Measurements from ENCODE around the gene CYP19A1. TPM values are rescaled to one million over a fixed set of nuclear protein-coding genes. Genes with fewer than 3 reads are reported as not detected.

CYP19A1 gene
- total and polyA plus RNA-seq, 7 experiments from 2014 or later: 0.48 to 1.4 TPM; not detected in 5

GRCh38 chr15:51371266-51371665 lies 32.9 kb upstream of the CYP19A1 start:
- Histone ChIP-seq H3K27me3 (ENCODE audit: control insufficient read depth in 2 of 2, insufficient read depth in 2 of 2, low read length in 2 of 2) (no peaks in the 10 kb centered on the region), H3K4me1 (ENCODE audit: control insufficient read depth in 2 of 2, insufficient read depth in 2 of 2, low read length in 2 of 2) (no peaks in the 10 kb centered on the region), H3K36me3 (ENCODE audit: control insufficient read depth in 2 of 3, insufficient read depth in 3 of 3, low read length in 3 of 3) (no peaks in the 10 kb centered on the region), H3K9me3 (ENCODE audit: control insufficient read depth in 2 of 3, low read length in 3 of 3) (no peaks in the 10 kb centered on the region), H3K4me3 (ENCODE audit: low read length) (no peak overlapping the region), H3K27ac (ENCODE audit: low read depth, low read length) (no peak overlapping the region)
- no peaks in the 10 kb centered on the region for H3K4me1 Mint-ChIP-seq
- intact Hi-C loops (cut with micrococcal nuclease): no loop called here
- POLR2A ChIA-PET: no interaction called here
- ATAC-seq (no peak), DNase-seq (no peak)
- H3K36me3 Mint-ChIP-seq: no peaks in the 10 kb centered on the region
- no peaks in the 10 kb centered on the region for H3K27me3 Mint-ChIP-seq
- CTCF ChIA-PET: no interaction called here
- H3K9me3 Mint-ChIP-seq: no peaks in the 10 kb centered on the region
- H3K27ac Mint-ChIP-seq: no peak overlapping the region
- no peak overlapping the region for H3K4me3 Mint-ChIP-seq

GRCh38 chr15:51369451-51369761 lies 31.0 kb upstream of the CYP19A1 start:
- no peak overlapping the region for H3K4me3 ChIP-seq (ENCODE audit: low read length)
- H3K27ac Mint-ChIP-seq: no peak overlapping the region
- no peaks in the 10 kb centered on the region for H3K36me3 ChIP-seq (ENCODE audit: control insufficient read depth in 2 of 3, insufficient read depth in 3 of 3, low read length in 3 of 3)
- peaks cover 0 to 9% (median 7%) of the 10 kb centered on the region in 5 donors for H3K27me3 Mint-ChIP-seq
- DNase-seq (no peak), ATAC-seq (no peak)
- H3K27me3 ChIP-seq (ENCODE audit: control insufficient read depth in 2 of 2, insufficient read depth in 2 of 2, low read length in 2 of 2): no peaks in the 10 kb centered on the region
- no peak overlapping the region for H3K27ac ChIP-seq (ENCODE audit: low read depth, low read length)
- H3K4me1 ChIP-seq (ENCODE audit: control insufficient read depth in 2 of 2, insufficient read depth in 2 of 2, low read length in 2 of 2): no peaks in the 10 kb centered on the region
- no peaks in the 10 kb centered on the region for H3K9me3 Mint-ChIP-seq
- intact Hi-C loops (cut with micrococcal nuclease): no loop called here
- no peaks in the 10 kb centered on the region for H3K9me3 ChIP-seq (ENCODE audit: control insufficient read depth in 2 of 3, low read length in 3 of 3)
- no peaks in the 10 kb centered on the region for H3K4me1 Mint-ChIP-seq
- H3K36me3 Mint-ChIP-seq: no peaks in the 10 kb centered on the region
- POLR2A ChIA-PET: no interaction called here
- CTCF ChIA-PET: no interaction called here
- no peak overlapping the region for H3K4me3 Mint-ChIP-seq

GRCh38 chr15:51368751-51369450 lies 30.5 kb upstream of the CYP19A1 start:
- no peaks in the 10 kb centered on the region for H3K9me3 ChIP-seq (ENCODE audit: control insufficient read depth in 2 of 3, low read length in 3 of 3)
- no peak overlapping the region for H3K4me3 Mint-ChIP-seq
- H3K9me3 Mint-ChIP-seq: no peaks in the 10 kb centered on the region
- H3K27ac ChIP-seq (ENCODE audit: low read depth, low read length): no peak overlapping the region
- H3K27me3 ChIP-seq (ENCODE audit: control insufficient read depth in 2 of 2, insufficient read depth in 2 of 2, low read length in 2 of 2): no peaks in the 10 kb centered on the region
- intact Hi-C loops (cut with micrococcal nuclease): no loop called here
- DNase-seq (no peak), ATAC-seq (no peak)
- H3K4me3 ChIP-seq (ENCODE audit: low read length): no peak overlapping the region
- H3K4me1 Mint-ChIP-seq: no peaks in the 10 kb centered on the region
- no peak overlapping the region for H3K27ac Mint-ChIP-seq
- H3K36me3 Mint-ChIP-seq: no peaks in the 10 kb centered on the region
- no peaks in the 10 kb centered on the region for H3K36me3 ChIP-seq (ENCODE audit: control insufficient read depth in 2 of 3, insufficient read depth in 3 of 3, low read length in 3 of 3)
- H3K4me1 ChIP-seq (ENCODE audit: control insufficient read depth in 2 of 2, insufficient read depth in 2 of 2, low read length in 2 of 2): no peaks in the 10 kb centered on the region
- POLR2A ChIA-PET: no interaction called here
- peaks cover 0 to 9% (median 7%) of the 10 kb centered on the region in 5 donors for H3K27me3 Mint-ChIP-seq
- CTCF ChIA-PET: no interaction called here

GRCh38 chr15:51368307-51368706 lies 29.9 kb upstream of the CYP19A1 start:
- ChIA-PET POLR2A (no interaction called here), CTCF (no interaction called here)

GRCh38 chr15:51367322-51367976 lies 29.1 kb upstream of the CYP19A1 start:
- Histone ChIP-seq H3K36me3 (ENCODE audit: control insufficient read depth in 2 of 3, insufficient read depth in 3 of 3, low read length in 3 of 3) (no peaks in the 10 kb centered on the region), H3K27ac (ENCODE audit: low read depth, low read length) (no peak overlapping the region), H3K4me3 (ENCODE audit: low read length) (no peak overlapping the region), H3K9me3 (ENCODE audit: control insufficient read depth in 2 of 3, low read length in 3 of 3) (no peaks in the 10 kb centered on the region), H3K27me3 (ENCODE audit: control insufficient read depth in 2 of 2, insufficient read depth in 2 of 2, low read length in 2 of 2) (no peaks in the 10 kb centered on the region), H3K4me1 (ENCODE audit: control insufficient read depth in 2 of 2, insufficient read depth in 2 of 2, low read length in 2 of 2) (no peaks in the 10 kb centered on the region)
- ChIA-PET POLR2A (no interaction called here), CTCF (no interaction called here)
- Mint-ChIP-seq H3K9me3 (no peaks in the 10 kb centered on the region), H3K27ac (no peak overlapping the region), H3K36me3 (no peaks in the 10 kb centered on the region), H3K27me3 (peaks cover 0 to 9% (median 7%) of the 10 kb centered on the region in 5 donors), H3K4me1 (no peaks in the 10 kb centered on the region), H3K4me3 (no peak overlapping the region)
- DNase-seq: no peak
- no peak for ATAC-seq
- intact Hi-C loops (cut with micrococcal nuclease): no loop called here

More at GRCh38 chr15:51368307-51368706, 29.9 kb upstream of the CYP19A1 start:
- ATAC-seq: no peak
- no peaks in the 10 kb centered on the region for H3K4me1 ChIP-seq (ENCODE audit: control insufficient read depth in 2 of 2, insufficient read depth in 2 of 2, low read length in 2 of 2)
- H3K4me1 Mint-ChIP-seq: no peaks in the 10 kb centered on the region
- H3K36me3 ChIP-seq (ENCODE audit: control insufficient read depth in 2 of 3, insufficient read depth in 3 of 3, low read length in 3 of 3): no peaks in the 10 kb centered on the region
- H3K27ac Mint-ChIP-seq: no peak overlapping the region
- H3K27ac ChIP-seq (ENCODE audit: low read depth, low read length): no peak overlapping the region
- intact Hi-C loops (cut with micrococcal nuclease): no loop called here
- DNase-seq: no peak
- H3K9me3 Mint-ChIP-seq: no peaks in the 10 kb centered on the region
- no peaks in the 10 kb centered on the region for H3K9me3 ChIP-seq (ENCODE audit: control insufficient read depth in 2 of 3, low read length in 3 of 3)
- H3K27me3 Mint-ChIP-seq: peaks cover 0 to 9% (median 7%) of the 10 kb centered on the region in 5 donors
- no peak overlapping the region for H3K4me3 Mint-ChIP-seq
- H3K36me3 Mint-ChIP-seq: no peaks in the 10 kb centered on the region
- H3K27me3 ChIP-seq (ENCODE audit: control insufficient read depth in 2 of 2, insufficient read depth in 2 of 2, low read length in 2 of 2): no peaks in the 10 kb centered on the region
- H3K4me3 ChIP-seq (ENCODE audit: low read length): no peak overlapping the region

- H3K36me3 ChIP-seq (ENCODE audit: control insufficient read depth in 2 of 3, insufficient read depth in 3 of 3, low read length in 3 of 3): no peaks in the 10 kb centered on the region
- POLR2A ChIA-PET: no interaction called here
- Mint-ChIP-seq H3K27ac (no peak overlapping the region), H3K9me3 (no peaks in the 10 kb centered on the region), H3K4me1 (no peaks in the 10 kb centered on the region), H3K36me3 (no peaks in the 10 kb centered on the region), H3K27me3 (peaks cover 0 to 9% (median 7%) of the 10 kb centered on the region in 5 donors), H3K4me3 (no peak overlapping the region)
- ATAC-seq: no peak
- no peaks in the 10 kb centered on the region for H3K9me3 ChIP-seq (ENCODE audit: control insufficient read depth in 2 of 3, low read length in 3 of 3)
- H3K27ac ChIP-seq (ENCODE audit: low read depth, low read length): no peak overlapping the region
- CTCF ChIA-PET: no interaction called here
- H3K4me3 ChIP-seq (ENCODE audit: low read length): no peak overlapping the region
- DNase-seq: no peak
- no peaks in the 10 kb centered on the region for H3K27me3 ChIP-seq (ENCODE audit: control insufficient read depth in 2 of 2, insufficient read depth in 2 of 2, low read length in 2 of 2)
- H3K4me1 ChIP-seq (ENCODE audit: control insufficient read depth in 2 of 2, insufficient read depth in 2 of 2, low read length in 2 of 2): no peaks in the 10 kb centered on the region
- intact Hi-C loops (cut with micrococcal nuclease): no loop called here
These were observed 28.5 kb upstream of the CYP19A1 start for GRCh38 chr15:51366920-51367319.

- no peaks in the 10 kb centered on the region for H3K9me3 Mint-ChIP-seq
- Histone ChIP-seq H3K4me3 (ENCODE audit: low read length) (no peak overlapping the region), H3K27ac (ENCODE audit: low read depth, low read length) (no peak overlapping the region), H3K36me3 (ENCODE audit: control insufficient read depth in 2 of 3, insufficient read depth in 3 of 3, low read length in 3 of 3) (no peaks in the 10 kb centered on the region), H3K9me3 (ENCODE audit: control insufficient read depth in 2 of 3, low read length in 3 of 3) (no peaks in the 10 kb centered on the region), H3K4me1 (ENCODE audit: control insufficient read depth in 2 of 2, insufficient read depth in 2 of 2, low read length in 2 of 2) (no peaks in the 10 kb centered on the region), H3K27me3 (ENCODE audit: control insufficient read depth in 2 of 2, insufficient read depth in 2 of 2, low read length in 2 of 2) (no peaks in the 10 kb centered on the region)
- ChIA-PET POLR2A (no interaction called here), CTCF (no interaction called here)
- H3K27ac Mint-ChIP-seq: no peak overlapping the region
- intact Hi-C loops (cut with micrococcal nuclease): no loop called here
- ATAC-seq (no peak), DNase-seq (no peak)
- H3K4me3 Mint-ChIP-seq: no peak overlapping the region
- H3K4me1 Mint-ChIP-seq: no peaks in the 10 kb centered on the region
- no peaks in the 10 kb centered on the region for H3K36me3 Mint-ChIP-seq
- peaks cover 0 to 9% (median 7%) of the 10 kb centered on the region in 5 donors for H3K27me3 Mint-ChIP-seq
These were observed 27.7 kb upstream of the CYP19A1 start for GRCh38 chr15:51366071-51366470.

All from naive thymus-derived CD4-positive, alpha-beta T cell (primary cell).